Neuronal stem cell (in vitro differentiated cells): ENCODE measurements around the gene WNT4.

Experiments used
- DNase-seq: peaks from one replicate; pipeline ENCODE4 v3.0.0-alpha.2; 2013; ENCODE audit warnings: low spot score
- H2AFZ ChIP-seq: one replicate; pipeline ENCODE4 v1.6.1; 2013; ENCODE audit warnings: mild to moderate bottlenecking, low read length, inconsistent platforms
- H2AK5ac ChIP-seq: 2 replicates; pipeline ENCODE4 v1.6.1; 2013; ENCODE audit warnings: low read depth, mild to moderate bottlenecking, inconsistent platforms, low read length, moderate library complexity, mixed read lengths
- H2BK120ac ChIP-seq: 2 replicates; pipeline ENCODE4 v1.6.1; 2013; ENCODE audit warnings: low read depth, mild to moderate bottlenecking, inconsistent platforms, low read length, moderate library complexity, mixed read lengths
- H2BK12ac ChIP-seq: one replicate; pipeline ENCODE4 v1.6.1; 2013; ENCODE audit warnings: low read length, inconsistent platforms
- H2BK15ac ChIP-seq: 2 replicates; pipeline ENCODE4 v1.6.1; 2013; ENCODE audit warnings: mild to moderate bottlenecking, low read length, inconsistent platforms, mixed read lengths
- H2BK5ac ChIP-seq: one replicate; pipeline ENCODE4 v1.6.1; 2013; ENCODE audit warnings: inconsistent platforms, mild to moderate bottlenecking, low read length, moderate library complexity
- H3K14ac ChIP-seq: one replicate; pipeline ENCODE4 v1.6.1; 2013; ENCODE audit warnings: low read length, inconsistent platforms
- H3K18ac ChIP-seq: 2 replicates; pipeline ENCODE4 v1.6.1; 2013; ENCODE audit warnings: low read length, inconsistent platforms
- H3K23ac ChIP-seq: 2 replicates; pipeline ENCODE4 v1.6.1; 2013; ENCODE audit warnings: low read depth, mild to moderate bottlenecking, mixed read lengths, low read length, inconsistent platforms; ENCODE audit not compliant: poor library complexity
- H3K27ac ChIP-seq: replicated peaks from 3 replicates; pipeline ENCODE4 v1.5.1; 2013; ENCODE audit warnings: low read length, inconsistent platforms
- H3K27me3 ChIP-seq, 3 experiments: 2 replicates each; pipeline ENCODE4 v1.6.1; 2013; ENCODE audit warnings: low read length in 3 of 3, mild to moderate bottlenecking in 2 of 3, inconsistent platforms in 1 of 3, low read depth in 1 of 3, mixed read lengths in 1 of 3, moderate library complexity in 1 of 3; ENCODE audit not compliant: control insufficient read depth in 3 of 3, insufficient read depth in 3 of 3
- H3K36me3 ChIP-seq, 2 donors: replicated peaks in 1 of 2; 2 replicates each; pipeline ENCODE4 v1.6.1; 2013; ENCODE audit warnings: low read length in 2 of 2; ENCODE audit not compliant: control insufficient read depth in 2 of 2, insufficient read depth in 2 of 2
- H3K4ac ChIP-seq: 2 replicates; pipeline ENCODE4 v1.6.1; 2013; ENCODE audit warnings: inconsistent platforms, mild to moderate bottlenecking, low read length, moderate library complexity
- H3K4me1 ChIP-seq, 2 donors: 1 replicate in 1 of 2; 2 replicates in 1 of 2; pipeline ENCODE4 v1.6.1; 2013; ENCODE audit warnings: low read length in 2 of 2, low read depth in 1 of 2; ENCODE audit not compliant: control insufficient read depth in 2 of 2, insufficient read depth in 1 of 2
- H3K4me2 ChIP-seq: one replicate; pipeline ENCODE4 v1.6.1; 2013; ENCODE audit warnings: mild to moderate bottlenecking, low read length, inconsistent platforms; ENCODE audit not compliant: insufficient read depth, poor library complexity, severe bottlenecking
- H3K4me3 ChIP-seq, 2 donors: 2 replicates each; pipeline ENCODE4 v1.5.1; 2013; ENCODE audit warnings: low read length in 2 of 2, mild to moderate bottlenecking in 2 of 2, inconsistent platforms in 1 of 2, moderate library complexity in 1 of 2
- H3K79me1 ChIP-seq: one replicate; pipeline ENCODE4 v1.6.1; 2013; ENCODE audit warnings: low read depth, mild to moderate bottlenecking, inconsistent platforms, low read length, moderate library complexity
- H3K9ac ChIP-seq: one replicate; pipeline ENCODE4 v1.6.1; 2013; ENCODE audit warnings: mild to moderate bottlenecking, low read depth, low read length, inconsistent platforms; ENCODE audit not compliant: poor library complexity
- H3K9me3 ChIP-seq, 2 donors: replicated peaks in 1 of 2; 2 replicates each; pipeline versions ENCODE3 to v1.6.1; 2013; ENCODE audit warnings: low read length in 2 of 2, mild to moderate bottlenecking in 2 of 2, inconsistent platforms in 1 of 2, low read depth in 1 of 2, mixed read lengths in 1 of 2, moderate library complexity in 1 of 2; ENCODE audit not compliant: control insufficient read depth in 2 of 2, insufficient read depth in 1 of 2
- H4K8ac ChIP-seq: one replicate; pipeline ENCODE4 v1.6.1; 2013; ENCODE audit warnings: low read depth, mild to moderate bottlenecking, inconsistent platforms, low read length, moderate library complexity
- H4K91ac ChIP-seq: one replicate; pipeline ENCODE4 v1.6.1; 2013; ENCODE audit warnings: low read length, low read depth, mild to moderate bottlenecking, inconsistent platforms; ENCODE audit not compliant: poor library complexity
- WGBS, 2 donors: extraction: QIAGEN DNeasy Blood & Tissue Kit; methylation state at CpG; one replicate each; pipeline ENCODE4 v1.1.7; 2013; ENCODE audit warnings: missing lambda C conversion rate in 2 of 2, mixed read lengths in 1 of 2; ENCODE audit not compliant: insufficient read length in 2 of 2, insufficient replicate concordance in 1 of 2; ENCODE audit errors: extremely low coverage in 2 of 2; 5-methylcytosine and 5-hydroxymethylcytosine counted together

Gene WNT4

DNA sequence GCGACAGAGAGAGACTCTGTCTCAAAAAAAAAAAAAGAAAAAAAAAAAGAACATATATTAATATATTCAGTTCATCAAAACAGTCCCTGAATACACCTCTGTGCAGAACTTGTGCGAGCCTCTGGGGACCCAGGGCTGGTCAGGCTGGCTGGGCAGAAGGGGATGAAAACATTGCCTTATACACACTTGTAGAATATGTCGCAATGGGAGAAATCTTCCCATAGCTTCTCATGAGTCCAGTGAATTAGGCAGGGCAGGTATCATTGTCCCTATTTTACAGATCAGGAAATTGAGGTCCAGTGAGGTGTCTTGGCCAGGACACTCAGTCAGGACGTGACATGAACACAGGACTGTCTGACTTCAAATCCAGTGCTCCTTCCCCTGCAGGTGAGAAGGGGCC lies 12.6 kb upstream of the WNT4 start:
- no peak overlapping the region for H3K27ac ChIP-seq
- DNase-seq = no peak
- no peak overlapping the region for H3K4me3 ChIP-seq
- H3K79me1 ChIP-seq = no peaks in the 10 kb centered on the region
- H3K4me2 ChIP-seq = no peak overlapping the region
- no peak overlapping the region for H2AK5ac ChIP-seq
- H2BK120ac ChIP-seq = no peak overlapping the region
- no peaks in the 10 kb centered on the region for H3K4me1 ChIP-seq
- no peak overlapping the region for H2BK12ac ChIP-seq
- H3K18ac ChIP-seq = no peak overlapping the region
- H2AFZ ChIP-seq = no peak overlapping the region
- H3K23ac ChIP-seq = no peak overlapping the region
- no peak overlapping the region for H3K9ac ChIP-seq
- H3K4ac ChIP-seq = no peak overlapping the region
- no peak overlapping the region for H2BK15ac ChIP-seq
- H3K9me3 ChIP-seq = no peaks in the 10 kb centered on the region
- H4K91ac ChIP-seq = no peak overlapping the region
- no peak overlapping the region for H4K8ac ChIP-seq
- H3K36me3 ChIP-seq = no peaks in the 10 kb centered on the region
- peaks cover 0 to 57% (median 19%) of the 10 kb centered on the region in 3 experiments for H3K27me3 ChIP-seq
- no CpG with 5 or more reads among the region's 4 CpGs for WGBS, 2 donors
- H3K14ac ChIP-seq = no peak overlapping the region
- no peak overlapping the region for H2BK5ac ChIP-seq

- H3K4me3 ChIP-seq = no peak overlapping the region
- WGBS, 2 donors = no CpG with 5 or more reads among the region's 6 CpGs
- no peaks in the 10 kb centered on the region for H3K79me1 ChIP-seq
- no peak overlapping the region for H2BK12ac ChIP-seq
- H3K36me3 ChIP-seq = no peaks in the 10 kb centered on the region
- H2BK120ac ChIP-seq = no peak overlapping the region
- no peak overlapping the region for H3K4ac ChIP-seq
- no peak overlapping the region for H2BK15ac ChIP-seq
- no peak overlapping the region for H4K91ac ChIP-seq
- H4K8ac ChIP-seq = no peak overlapping the region
- H3K9me3 ChIP-seq = no peaks in the 10 kb centered on the region
- H3K27me3 ChIP-seq = peaks cover 0 to 50% (median 22%) of the 10 kb centered on the region in 3 experiments
- H2BK5ac ChIP-seq = no peak overlapping the region
- no peak overlapping the region for H3K27ac ChIP-seq
- H3K14ac ChIP-seq = no peak overlapping the region
- no peaks in the 10 kb centered on the region for H3K4me1 ChIP-seq
- H3K23ac ChIP-seq = no peak overlapping the region
- no peak overlapping the region for H2AK5ac ChIP-seq
- no peak overlapping the region for H3K9ac ChIP-seq
- H3K18ac ChIP-seq = no peak overlapping the region
- H3K4me2 ChIP-seq = no peak overlapping the region
- no peak for DNase-seq
- H2AFZ ChIP-seq = no peak overlapping the region
Measured at GRCh38 chr1:22154626-22155025, 11.7 kb upstream of the WNT4 start.

DNA sequence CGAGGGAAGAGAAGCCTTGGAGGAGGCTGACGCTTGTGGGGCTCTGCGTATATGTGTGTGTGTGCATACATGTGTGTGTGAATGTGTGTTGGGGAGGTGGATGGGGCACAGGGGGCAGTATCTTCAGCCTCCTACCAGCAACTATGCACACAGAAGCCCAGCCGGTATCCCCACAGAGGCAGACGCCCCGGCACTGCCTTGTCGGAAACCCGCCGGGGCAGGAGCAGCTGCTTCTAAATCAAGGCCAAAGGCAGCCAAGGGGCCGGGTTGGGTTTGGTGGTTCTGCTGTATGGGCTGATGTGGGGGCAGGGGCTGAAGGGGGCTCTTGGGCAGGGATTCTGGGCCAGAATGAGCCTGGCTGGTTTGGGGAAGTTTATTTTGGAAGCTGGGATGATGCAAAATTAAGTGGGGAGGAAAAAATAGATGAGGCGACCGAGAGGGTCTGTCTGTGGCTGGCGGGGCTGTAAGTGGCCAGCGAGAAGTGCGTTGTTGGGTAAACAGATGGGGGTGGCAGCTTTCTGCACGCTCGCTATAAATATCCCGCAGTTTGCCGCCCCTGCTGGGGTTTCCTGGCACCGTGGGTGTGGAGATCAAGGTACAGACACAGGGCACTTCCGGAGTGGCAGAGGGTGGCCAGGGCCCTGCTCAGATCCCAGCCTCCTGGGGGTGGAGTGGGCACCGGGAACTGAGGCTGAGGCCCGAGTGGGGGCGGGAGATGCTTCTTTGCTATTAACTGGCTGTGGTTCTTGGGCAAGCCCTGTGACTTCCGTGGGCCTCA lies 11.0 kb upstream of the WNT4 start:
- Histone ChIP-seq H3K18ac (no peak overlapping the region), H2BK15ac (no peak overlapping the region), H2AK5ac (peak overlapping the region; percentile 35), H3K4ac (no peak overlapping the region), H2BK12ac (no peak overlapping the region), H2BK120ac (no peak overlapping the region), H3K79me1 (no peaks in the 10 kb centered on the region), H3K23ac (peak overlapping the region; percentile 59), H2AFZ (no peak overlapping the region), H4K8ac (no peak overlapping the region), H2BK5ac (no peak overlapping the region), H3K4me2 (no peak overlapping the region), H3K4me1 (no peaks in the 10 kb centered on the region), H4K91ac (no peak overlapping the region), H3K9me3 (peaks cover 0 to 3% of the 10 kb centered on the region in 2 donors), H3K9ac (no peak overlapping the region), H3K14ac (no peak overlapping the region), H3K27me3 (peaks cover 0 to 51% (median 20%) of the 10 kb centered on the region in 3 experiments), H3K4me3 (no peak overlapping the region), H3K36me3 (no peaks in the 10 kb centered on the region), H3K27ac (no peak overlapping the region)
- DNase-seq = no peak
- no CpG with 5 or more reads among the region's 25 CpGs for WGBS, 2 donors

DNA sequence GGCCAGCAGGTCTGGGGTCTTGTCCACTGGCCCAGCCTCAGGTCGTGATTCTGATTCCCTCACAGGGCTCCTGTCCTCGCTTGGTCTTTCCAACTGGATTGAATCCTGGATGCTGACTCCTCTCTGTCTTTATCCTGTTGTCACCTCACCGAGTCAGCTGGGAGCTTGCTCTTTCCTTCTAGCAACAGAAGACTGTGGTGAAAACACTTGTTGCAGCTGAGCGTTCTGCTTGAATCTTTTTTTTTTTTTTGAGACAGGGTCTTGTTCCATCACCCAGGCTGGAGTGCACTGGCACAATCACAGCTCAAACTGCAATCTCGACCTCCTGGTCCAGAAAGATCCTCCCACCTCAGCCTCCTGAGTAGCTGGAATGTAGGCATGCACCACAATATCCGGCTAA lies 8.0 kb upstream of the WNT4 start:
- H4K91ac ChIP-seq = no peak overlapping the region
- no peak overlapping the region for H3K4me3 ChIP-seq
- WGBS, 2 donors = no CpG with 5 or more reads among the region's 6 CpGs
- H3K14ac ChIP-seq = no peak overlapping the region
- no peaks in the 10 kb centered on the region for H3K36me3 ChIP-seq
- no peak overlapping the region for H2BK5ac ChIP-seq
- no peaks in the 10 kb centered on the region for H3K4me1 ChIP-seq
- no peak overlapping the region for H2BK15ac ChIP-seq
- no peak overlapping the region for H4K8ac ChIP-seq
- no peak overlapping the region for H3K4me2 ChIP-seq
- H2BK12ac ChIP-seq = no peak overlapping the region
- no peak overlapping the region for H2BK120ac ChIP-seq
- no peak overlapping the region for H3K18ac ChIP-seq
- no peak overlapping the region for H2AFZ ChIP-seq
- DNase-seq = no peak
- H3K79me1 ChIP-seq = no peaks in the 10 kb centered on the region
- H3K27ac ChIP-seq = no peak overlapping the region
- no peak overlapping the region for H2AK5ac ChIP-seq
- no peak overlapping the region for H3K4ac ChIP-seq
- H3K27me3 ChIP-seq = peaks cover 0 to 71% (median 20%) of the 10 kb centered on the region in 3 experiments
- H3K9ac ChIP-seq = no peak overlapping the region
- H3K23ac ChIP-seq = no peak overlapping the region
- peaks cover 0 to 3% of the 10 kb centered on the region in 2 donors for H3K9me3 ChIP-seq
